ENCODE results near the gene HJURP.

DNA sequence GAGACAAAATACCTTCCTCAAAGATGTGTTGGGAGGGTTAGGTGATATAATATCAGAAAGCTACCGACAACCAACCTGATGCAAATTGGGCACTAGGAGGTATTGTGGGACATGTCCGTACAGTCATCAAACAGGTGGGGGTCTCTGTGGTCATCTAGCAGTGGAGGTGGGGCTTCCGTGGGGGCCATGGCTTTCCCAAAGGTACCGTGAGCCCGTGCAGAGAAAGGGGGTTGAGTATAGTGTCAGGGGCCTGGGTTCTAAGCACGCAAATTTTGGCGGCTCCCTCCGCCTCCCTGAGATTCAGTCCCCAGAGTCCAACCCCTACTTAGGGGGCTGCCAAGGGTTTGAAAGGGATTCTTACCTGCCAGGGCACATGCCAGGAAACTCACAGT lies 32.6 kb downstream of the HJURP start:
- TF ChIP-seq EZH2 (IDR thresholded peaks at IDR 0.05; ENCODE audit: low read length), result no peak
- TF ChIP-seq, protein P1, sequence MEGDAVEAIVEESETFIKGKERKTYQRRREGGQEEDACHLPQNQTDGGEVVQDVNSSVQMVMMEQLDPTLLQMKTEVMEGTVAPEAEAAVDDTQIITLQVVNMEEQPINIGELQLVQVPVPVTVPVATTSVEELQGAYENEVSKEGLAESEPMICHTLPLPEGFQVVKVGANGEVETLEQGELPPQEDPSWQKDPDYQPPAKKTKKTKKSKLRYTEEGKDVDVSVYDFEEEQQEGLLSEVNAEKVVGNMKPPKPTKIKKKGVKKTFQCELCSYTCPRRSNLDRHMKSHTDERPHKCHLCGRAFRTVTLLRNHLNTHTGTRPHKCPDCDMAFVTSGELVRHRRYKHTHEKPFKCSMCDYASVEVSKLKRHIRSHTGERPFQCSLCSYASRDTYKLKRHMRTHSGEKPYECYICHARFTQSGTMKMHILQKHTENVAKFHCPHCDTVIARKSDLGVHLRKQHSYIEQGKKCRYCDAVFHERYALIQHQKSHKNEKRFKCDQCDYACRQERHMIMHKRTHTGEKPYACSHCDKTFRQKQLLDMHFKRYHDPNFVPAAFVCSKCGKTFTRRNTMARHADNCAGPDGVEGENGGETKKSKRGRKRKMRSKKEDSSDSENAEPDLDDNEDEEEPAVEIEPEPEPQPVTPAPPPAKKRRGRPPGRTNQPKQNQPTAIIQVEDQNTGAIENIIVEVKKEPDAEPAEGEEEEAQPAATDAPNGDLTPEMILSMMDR (optimal IDR thresholded peaks at IDR 0.05 in 1 of 3, IDR thresholded peaks at IDR 0.05 in 1 of 3, conservative IDR thresholded peaks at IDR 0.05 in 1 of 3; ENCODE audit: extremely low read depth in 1 of 3, insufficient read depth in 2 of 3, low read length in 3 of 3), result no peak

All from keratinocyte (primary cell).